H1 (cell line): ENCODE results near the gene ELP4.

Experiments used
- CTCF ChIP-seq, 3 experiments: IDR thresholded peaks; 1 replicate in 2 of 3; 2 replicates in 1 of 3; pipeline versions ENCODE4 v1.5.1 to v1.6.1; 2011; ENCODE audit warnings: low read length in 3 of 3, mild to moderate bottlenecking in 3 of 3, inconsistent platforms in 2 of 3, low read depth in 1 of 3, moderate library complexity in 1 of 3; ENCODE audit not compliant: insufficient read depth in 1 of 3; ENCODE audit errors: control extremely low read depth in 1 of 3
- E2F6 ChIP-seq: IDR thresholded peaks from 2 replicates; pipeline ENCODE4 v1.6.1; 2012; ENCODE audit warnings: inconsistent platforms
- JUND ChIP-seq: IDR thresholded peaks from 2 replicates; pipeline ENCODE4 v1.6.1; 2011; ENCODE audit warnings: mild to moderate bottlenecking, improper control_type of control experiment, low read length

GRCh38 chr11:31802000-31802551 is 292.5 kb downstream of the ELP4 start:
- TF ChIP-seq CTCF (IDR thresholded peaks at IDR 0.05; ENCODE audit: control extremely low read depth in 1 of 3, insufficient read depth in 1 of 3, low read depth in 1 of 3, low read length in 3 of 3) (no peak), E2F6 (no peak), JUND (no peak)
